ENCODE data around the gene CATSPER4. TPM values are rescaled to one million over a fixed set of nuclear protein-coding genes. Genes with fewer than 3 reads are reported as not detected.
"Not testable (repeated sequence)": the region's sequence is repeated elsewhere in the genome, so short reads cannot be mapped to it uniquely, and the experiment has no call there.

The CATSPER4 gene
- total and polyA plus RNA-seq, 2 donors = 0.07 TPM; not detected in 1

- no peaks in the 10 kb centered on the region for H3K9me3 ChIP-seq (ENCODE audit: control insufficient read depth in 2 of 2, insufficient read depth in 1 of 2, low read length in 1 of 2)
- H3K27ac ChIP-seq (ENCODE audit: low read depth in 1 of 2, low read length in 1 of 2) = no peak overlapping the region
- no peak for DNase-seq (ENCODE audit: low read depth in 6 of 9, low spot score in 9 of 9)
- WGBS = 88% methylated on average over 7 of the region's 7 CpGs
- H3K4me3 ChIP-seq (ENCODE audit: low read length in 2 of 2) = no peak overlapping the region
- H3K36me3 ChIP-seq (ENCODE audit: control insufficient read depth in 2 of 2, insufficient read depth in 2 of 2, low read length in 1 of 2) = no peaks in the 10 kb centered on the region
- peaks cover 4 to 8% of the 10 kb centered on the region in 2 donors for H3K4me1 ChIP-seq (ENCODE audit: control insufficient read depth in 2 of 2, insufficient read depth in 2 of 2, low read length in 2 of 2)
- H3K27me3 ChIP-seq (ENCODE audit: control insufficient read depth in 2 of 2, insufficient read depth in 1 of 2, low read length in 1 of 2) = peaks cover 17 to 60% of the 10 kb centered on the region in 2 donors
Observed at GRCh38 chr1:26224606-26225005, 34.2 kb downstream of the CATSPER4 start.

GRCh38 chr1:26225033-26225831 lies 34.8 kb downstream of the CATSPER4 start:
- 11% methylated on average over 50 of the region's 50 CpGs for WGBS
- Histone ChIP-seq H3K27me3 (ENCODE audit: control insufficient read depth in 2 of 2, insufficient read depth in 1 of 2, low read length in 1 of 2) (peaks cover 17 to 56% of the 10 kb centered on the region in 2 donors), H3K9me3 (ENCODE audit: control insufficient read depth in 2 of 2, insufficient read depth in 1 of 2, low read length in 1 of 2) (no peaks in the 10 kb centered on the region), H3K4me1 (ENCODE audit: control insufficient read depth in 2 of 2, insufficient read depth in 2 of 2, low read length in 2 of 2) (peaks cover 4 to 8% of the 10 kb centered on the region in 2 donors), H3K36me3 (ENCODE audit: control insufficient read depth in 2 of 2, insufficient read depth in 2 of 2, low read length in 1 of 2) (no peaks in the 10 kb centered on the region), H3K4me3 (ENCODE audit: low read length in 2 of 2) (peak overlapping the region in 1 of 2 donors; percentile 22), H3K27ac (ENCODE audit: low read depth in 1 of 2, low read length in 1 of 2) (no peak overlapping the region)
- DNase-seq (ENCODE audit: low read depth in 6 of 9, low spot score in 9 of 9) = no peak

GRCh38 chr1:26230682-26231081 lies 40.3 kb downstream of the CATSPER4 start:
- peaks cover 5 to 17% of the 10 kb centered on the region in 2 donors for H3K4me1 ChIP-seq (ENCODE audit: control insufficient read depth in 2 of 2, insufficient read depth in 2 of 2, low read length in 2 of 2)

GRCh38 chr1:26233903-26234643 lies 43.7 kb downstream of the CATSPER4 start, which contains the start of gene CEP85:
TSS of gene CEP85 (plus strand) at chr1:26234200. CDS start at chr1:26239784, 5,584 bp downstream.
- no peaks in the 10 kb centered on the region for H3K27me3 ChIP-seq (ENCODE audit: control insufficient read depth in 2 of 2, insufficient read depth in 1 of 2, low read length in 1 of 2)
- peak within 1 kb of the TSS; percentile 81 to 95 for H3K27ac ChIP-seq (ENCODE audit: low read depth in 1 of 2, low read length in 1 of 2)
- peaks cover 9 to 18% of the 10 kb centered on the region in 2 donors for H3K4me1 ChIP-seq (ENCODE audit: control insufficient read depth in 2 of 2, insufficient read depth in 2 of 2, low read length in 2 of 2)
- peak within 1 kb of the TSS; percentile 56 to 85 for H3K4me3 ChIP-seq (ENCODE audit: low read length in 2 of 2)
- peaks cover 0 to 5% of the 10 kb centered on the region in 2 donors for H3K9me3 ChIP-seq (ENCODE audit: control insufficient read depth in 2 of 2, insufficient read depth in 1 of 2, low read length in 1 of 2)
- H3K36me3 ChIP-seq (ENCODE audit: control insufficient read depth in 2 of 2, insufficient read depth in 2 of 2, low read length in 1 of 2) = peaks cover 0 to 2% of the 10 kb centered on the region in 2 donors
- DNase-seq (ENCODE audit: low read depth in 6 of 9, low spot score in 9 of 9) = peak; percentile 95 to 99 (median 96)
- under 1% methylated on average over 73 of the region's 73 CpGs for WGBS

More at GRCh38 chr1:26230682-26231081, 40.3 kb downstream of the CATSPER4 start:
- not testable (repeated sequence) for H3K4me3 ChIP-seq (ENCODE audit: low read length in 2 of 2); H3K9me3 ChIP-seq (ENCODE audit: control insufficient read depth in 2 of 2, insufficient read depth in 1 of 2, low read length in 1 of 2); H3K36me3 ChIP-seq (ENCODE audit: control insufficient read depth in 2 of 2, insufficient read depth in 2 of 2, low read length in 1 of 2); DNase-seq (ENCODE audit: low read depth in 6 of 9, low spot score in 9 of 9); H3K27ac ChIP-seq (ENCODE audit: low read depth in 1 of 2, low read length in 1 of 2)
- WGBS = 92% methylated on average over 2 of the region's 2 CpGs
- peaks cover 4 to 17% of the 10 kb centered on the region in 2 donors for H3K27me3 ChIP-seq (ENCODE audit: control insufficient read depth in 2 of 2, insufficient read depth in 1 of 2, low read length in 1 of 2)

- Histone ChIP-seq H3K4me3 (ENCODE audit: low read length in 2 of 2) (peak overlapping the region; percentile 56 to 85), H3K27me3 (ENCODE audit: control insufficient read depth in 2 of 2, insufficient read depth in 1 of 2, low read length in 1 of 2) (no peaks in the 10 kb centered on the region), H3K9me3 (ENCODE audit: control insufficient read depth in 2 of 2, insufficient read depth in 1 of 2, low read length in 1 of 2) (peaks cover 0 to 5% of the 10 kb centered on the region in 2 donors), H3K4me1 (ENCODE audit: control insufficient read depth in 2 of 2, insufficient read depth in 2 of 2, low read length in 2 of 2) (peaks cover 9 to 18% of the 10 kb centered on the region in 2 donors), H3K27ac (ENCODE audit: low read depth in 1 of 2, low read length in 1 of 2) (peak overlapping the region; percentile 81 to 95), H3K36me3 (ENCODE audit: control insufficient read depth in 2 of 2, insufficient read depth in 2 of 2, low read length in 1 of 2) (peaks cover 0 to 5% of the 10 kb centered on the region in 2 donors)
- WGBS = 3% methylated on average over 30 of the region's 30 CpGs
- DNase-seq (ENCODE audit: low read depth in 6 of 9, low spot score in 9 of 9) = peak in 7 of 9 donors; percentile 13 to 59 (median 37)
Observed at GRCh38 chr1:26234644-26235370, 44.4 kb downstream of the CATSPER4 start.

DNA sequence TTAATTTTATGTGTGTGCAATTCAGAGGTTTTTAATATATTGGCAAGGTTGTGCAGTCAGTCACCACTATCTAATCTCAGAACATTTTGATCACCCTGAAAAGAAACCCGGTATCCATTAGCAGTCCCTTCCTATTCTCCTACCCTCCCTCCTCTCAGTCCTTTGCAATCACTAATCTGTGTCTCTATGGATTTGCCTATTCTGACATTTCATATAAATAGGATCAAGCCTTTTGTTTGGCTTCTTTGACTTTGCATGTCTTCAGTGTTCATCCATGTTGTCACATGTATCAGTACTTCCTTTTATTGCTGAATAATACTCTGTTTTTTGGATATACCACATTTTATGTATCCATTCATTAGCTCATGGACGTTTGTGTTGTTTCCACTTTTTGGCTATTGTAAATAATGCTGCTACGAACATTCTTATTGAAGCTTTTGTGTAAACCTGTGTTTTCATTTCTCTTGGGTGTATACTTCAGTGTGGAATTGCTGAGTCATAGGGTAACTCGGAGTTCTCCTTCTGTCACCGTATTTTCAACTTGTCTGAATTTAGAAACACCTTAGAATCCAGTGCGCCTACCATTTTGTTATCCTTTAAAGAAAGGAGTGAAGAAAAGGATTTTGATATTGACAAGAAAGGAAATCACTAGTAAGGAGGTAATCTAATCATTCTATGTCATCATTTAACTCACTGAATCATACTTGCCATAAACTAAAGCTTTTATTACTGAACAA lies 47.0 kb downstream of the CATSPER4 start:
- Histone ChIP-seq H3K27me3 (ENCODE audit: control insufficient read depth in 2 of 2, insufficient read depth in 1 of 2, low read length in 1 of 2) (no peaks in the 10 kb centered on the region), H3K27ac (ENCODE audit: low read depth in 1 of 2, low read length in 1 of 2) (no peak overlapping the region), H3K9me3 (ENCODE audit: control insufficient read depth in 2 of 2, insufficient read depth in 1 of 2, low read length in 1 of 2) (peaks cover 0 to 5% of the 10 kb centered on the region in 2 donors), H3K4me1 (ENCODE audit: control insufficient read depth in 2 of 2, insufficient read depth in 2 of 2, low read length in 2 of 2) (peaks cover 9 to 18% of the 10 kb centered on the region in 2 donors), H3K4me3 (ENCODE audit: low read length in 2 of 2) (no peak overlapping the region), H3K36me3 (ENCODE audit: control insufficient read depth in 2 of 2, insufficient read depth in 2 of 2, low read length in 1 of 2) (peaks cover 4 to 14% of the 10 kb centered on the region in 2 donors)
- DNase-seq (ENCODE audit: low read depth in 6 of 9, low spot score in 9 of 9) = peak in 1 of 9 donors; percentile 39
- 59% methylated on average over 6 of the region's 6 CpGs for WGBS

- peaks cover 8 to 11% of the 10 kb centered on the region in 2 donors for H3K4me1 ChIP-seq (ENCODE audit: control insufficient read depth in 2 of 2, insufficient read depth in 2 of 2, low read length in 2 of 2)
- no peak overlapping the region for H3K27ac ChIP-seq (ENCODE audit: low read depth in 1 of 2, low read length in 1 of 2)
- WGBS = 99% methylated on average over 4 of the region's 4 CpGs
- no peaks in the 10 kb centered on the region for H3K27me3 ChIP-seq (ENCODE audit: control insufficient read depth in 2 of 2, insufficient read depth in 1 of 2, low read length in 1 of 2)
- H3K9me3 ChIP-seq (ENCODE audit: control insufficient read depth in 2 of 2, insufficient read depth in 1 of 2, low read length in 1 of 2) = no peaks in the 10 kb centered on the region
- no peak overlapping the region for H3K4me3 ChIP-seq (ENCODE audit: low read length in 2 of 2)
- no peak for DNase-seq (ENCODE audit: low read depth in 6 of 9, low spot score in 9 of 9)
- peaks cover 14 to 33% of the 10 kb centered on the region in 2 donors for H3K36me3 ChIP-seq (ENCODE audit: control insufficient read depth in 2 of 2, insufficient read depth in 2 of 2, low read length in 1 of 2)
Observed at GRCh38 chr1:26239936-26240335, 49.5 kb downstream of the CATSPER4 start.

Data from thymus (tissue), 11 donors.